K562 (cell line): ENCODE data around the gene CDCA7. TPM values are rescaled to one million over a fixed set of nuclear protein-coding genes. Genes with fewer than 3 reads are reported as not detected.

Experiments
- ATAC-seq: fragments of 200-7000 bp; cut with Tn5 transposase; 3 replicates; pipeline ENCODE4 v1.9.1; 2020; ENCODE audit warnings: moderate library complexity
- BruUV-seq: library from RNA; stranded (reverse); fragments of 400-500 nt; replicated peaks from 2 replicates; lab custom pipeline; 2021; lab: Mats Ljungman, UMichigan
- CTCF ChIA-PET: fragments of 300-600 bp; formaldehyde crosslinking; extraction: SDS; loops from one replicate; lab custom pipeline; 2021; ENCODE audit warnings: low intra/inter-chr PET ratio; lab: Yijun Ruan, JAX
- POLR2A ChIA-PET: fragments of 300-600, 350-650 bp; sonication (Branson Sonifier 250); formaldehyde crosslinking; extraction: SDS; loops from one replicate; lab custom pipeline; 2021; ENCODE audit warnings: antibody characterized with exemption, inconsistent platforms; lab: Yijun Ruan, JAX
- DNase-seq, 4 experiments: peaks; one replicate each; pipeline versions ENCODE4 v3.0.0 to v3.0.0-alpha.2; 2011 to 2018; ENCODE audit warnings: low spot score in 3 of 4, mixed read lengths in 3 of 4; ENCODE audit errors: extremely low read depth in 1 of 4
- FAIRE-seq: peaks from 2 replicates; lab custom pipeline; 2011; peaks lifted over from hg19 to GRCh38; lab: Jason Lieb, UNC
- H2AFZ ChIP-seq: 2 replicates; pipeline ENCODE4 v1.6.0; 2011; ENCODE audit warnings: low read depth, low read length, control low read depth, inconsistent platforms
- H3K27ac ChIP-seq: fragments of 200-600 bp; 3 replicates; pipeline ENCODE4 v1.8.0; 2011; ENCODE audit warnings: low read depth, mild to moderate bottlenecking, control low read depth, inconsistent platforms, low read length, moderate library complexity, mixed read lengths; ENCODE audit errors: extremely low read depth
- H3K27me3 ChIP-seq, 2 experiments: fragments of 300-600 bp in 1 of 2; 2 replicates in 1 of 2; 3 replicates in 1 of 2; pipeline versions ENCODE4 v1.6.0 to v1.8.0; 2011; ENCODE audit warnings: inconsistent platforms in 2 of 2, low read length in 2 of 2, mild to moderate bottlenecking in 1 of 2, mixed read lengths in 1 of 2, moderate library complexity in 1 of 2; ENCODE audit not compliant: control insufficient read depth in 2 of 2, insufficient read depth in 2 of 2
- H3K36me3 ChIP-seq: fragments of 300-600 bp; 3 replicates; pipeline ENCODE4 v1.8.0; 2011; ENCODE audit warnings: mild to moderate bottlenecking, low read length, inconsistent platforms; ENCODE audit not compliant: control insufficient read depth, insufficient read depth
- H3K4me1 ChIP-seq, 2 experiments: fragments of 200-600 bp in 1 of 2; replicated peaks in 1 of 2; 2 replicates in 1 of 2; 3 replicates in 1 of 2; pipeline versions ENCODE4 v1.5.1 to v1.8.0; 2011; ENCODE audit warnings: inconsistent platforms in 2 of 2, low read length in 2 of 2, mild to moderate bottlenecking in 1 of 2, mixed read lengths in 1 of 2, moderate library complexity in 1 of 2; ENCODE audit not compliant: control insufficient read depth in 2 of 2, insufficient read depth in 2 of 2
- H3K4me2 ChIP-seq: 2 replicates; pipeline ENCODE4 v1.6.1; 2011; ENCODE audit warnings: low read length, control low read depth, inconsistent platforms, mixed read lengths; ENCODE audit not compliant: insufficient read depth
- H3K4me3 ChIP-seq: fragments of 200-600 bp; sonication (generic), shearing (Covaris generic); 2 replicates; pipeline ENCODE4 v1.5.1; 2016; ENCODE audit warnings: control low read depth, inconsistent platforms
- H3K79me2 ChIP-seq: fragments of 200-600 bp; 3 replicates; pipeline ENCODE4 v1.8.0; 2011; ENCODE audit warnings: low read length, inconsistent platforms; ENCODE audit not compliant: control insufficient read depth, insufficient read depth
- H3K9ac ChIP-seq, 2 experiments: 2 replicates each; pipeline versions ENCODE4 v1.6.0 to v1.6.1; 2011; ENCODE audit warnings: low read depth in 2 of 2, low read length in 2 of 2, control low read depth in 1 of 2, inconsistent platforms in 1 of 2, mild to moderate bottlenecking in 1 of 2, mixed read lengths in 1 of 2; ENCODE audit not compliant: insufficient read depth in 1 of 2
- H3K9me1 ChIP-seq: one replicate; pipeline ENCODE4 v1.6.0; 2011; ENCODE audit warnings: inconsistent platforms, mild to moderate bottlenecking, low read length, moderate library complexity; ENCODE audit not compliant: control insufficient read depth, insufficient read depth
- H3K9me3 ChIP-seq: replicated peaks from 2 replicates; pipeline ENCODE4 v1.5.1; 2011; ENCODE audit warnings: low read depth, low read length, inconsistent platforms; ENCODE audit not compliant: control insufficient read depth, insufficient read depth
- H4K20me1 ChIP-seq: replicated peaks from 2 replicates; pipeline ENCODE4 v1.6.1; 2011; ENCODE audit warnings: low read length, inconsistent platforms, mixed read lengths; ENCODE audit not compliant: control insufficient read depth, insufficient read depth
- C11orf30 ChIP-seq: fragments of 450-650 bp; IDR thresholded peaks from 2 replicates; pipeline ENCODE4 v1.6.1; 2016; ENCODE audit warnings: low read depth, mild to moderate bottlenecking
- HDAC6 ChIP-seq: IDR thresholded peaks from 2 replicates; pipeline ENCODE4 v1.6.1; 2012; ENCODE audit warnings: low read depth, mild to moderate bottlenecking, control low read depth, inconsistent platforms, low read length, moderate library complexity
- HMG20A ChIP-seq: fragments of 450-650 bp; formaldehyde crosslinking; conservative IDR thresholded peaks from 2 replicates; pipeline ENCODE4 v1.4.0; 2020; ENCODE audit warnings: mild to moderate bottlenecking, mixed read lengths
- MBD1 ChIP-seq: fragments of 250-450 bp; sonication (Bioruptor Pico); IDR thresholded peaks from 2 replicates; pipeline ENCODE4 v1.8.0; 2022; ENCODE audit warnings: inconsistent platforms
- PCBP1 ChIP-seq: fragments of 200-400 bp; formaldehyde crosslinking; IDR thresholded peaks from 2 replicates; pipeline ENCODE4 v1.6.1; 2018; ENCODE audit warnings: mild to moderate bottlenecking, low read depth, low read length; ENCODE audit not compliant: poor library complexity, severe bottlenecking
- SMAD1 ChIP-seq: fragments of 150-350 bp; IDR thresholded peaks from 2 replicates; pipeline ENCODE4 v1.6.1; 2014; ENCODE audit warnings: low read length, low read depth; ENCODE audit not compliant: partially characterized antibody
- SP1 ChIP-seq: sonication (generic); formaldehyde crosslinking; IDR thresholded peaks from 2 replicates; pipeline ENCODE4 v1.8.1; 2022; ENCODE audit warnings: mild to moderate bottlenecking, missing genetic modification reagents
- SRSF9 ChIP-seq: fragments of 200-400 bp; formaldehyde crosslinking; IDR thresholded peaks from 2 replicates; pipeline ENCODE4 v1.6.1; 2017; ENCODE audit warnings: low read depth, low read length, borderline replicate concordance
- ZNF384 ChIP-seq: IDR thresholded peaks from 2 replicates; pipeline ENCODE4 v1.6.1; 2012; ENCODE audit warnings: low read depth, low read length, improper control_type of control experiment
- ZNF57 ChIP-seq: fragments of 450-650 bp; formaldehyde crosslinking; IDR thresholded peaks from 2 replicates; pipeline ENCODE4 v1.4.0; 2020; ENCODE audit warnings: mild to moderate bottlenecking, moderate library complexity
- WGBS: fragments of 100-300 bp; shearing (Covaris generic); methylation state at CpG from one replicate; pipeline ENCODE4 v1.1.6; 2016; ENCODE audit warnings: low coverage, mixed read lengths; ENCODE audit not compliant: insufficient coverage; ENCODE audit errors: missing lambda C conversion rate; 5-methylcytosine and 5-hydroxymethylcytosine counted together
- in situ Hi-C: fragments of 300-500 bp; cut with MboI; formaldehyde crosslinking; loops from 4 replicates; pipeline ENCODE4 v1.15.0; 2018; ENCODE audit warnings: inconsistent platforms, mixed read lengths
- intact Hi-C: fragments of 100-400 bp; cut with micrococcal nuclease; formaldehyde crosslinking; loops from 2 replicates; pipeline ENCODE4 v1.14.2; 2022
- polyA plus RNA-seq, 8 experiments: library from polyadenylated mRNA; depleted of rRNA in 4 of 8; stranded (reverse) in 5 of 8; unstranded in 3 of 8; fragments of >200 nt; fragmentation: Nextera tagmentation in 2 of 8; fragmentation: Illumina TruSeq in 1 of 8; extraction: Ambion mirVana in 2 of 8; extraction: Trizol in 1 of 8; gene quantifications; 2 replicates each; pipeline versions ENCODE4 v1.2.1 to v1.2.3, GENCODE V29; 2011 to 2014; ENCODE audit warnings: inconsistent platforms in 1 of 8, missing spikeins in 1 of 8
- total RNA-seq, 7 experiments: library from RNA; depleted of rRNA in 6 of 7; stranded (reverse); fragments of >200 nt in 6 of 7; fragmentation: Illumina TruSeq in 2 of 7; extraction: Trizol in 2 of 7; gene quantifications; 2 replicates each; pipeline versions ENCODE4 v1.2.1 to v1.2.3, GENCODE V29; 2011 to 2021; ENCODE audit warnings: low replicate concordance in 1 of 7
- TF ChIP-seq, protein P1 (sequence below): fragments of 250-450 bp; sonication (Bioruptor Pico); IDR thresholded peaks from 2 replicates; pipeline ENCODE4 v1.5.0; 2020; ENCODE audit warnings: mild to moderate bottlenecking

The CDCA7 gene
- total and polyA plus RNA-seq, 9 of the 15 experiments (the other 6 are each of a cell fraction or from before 2014, with no cell fraction given), result 28.5 to 122 (median 51.0) TPM

DNA sequence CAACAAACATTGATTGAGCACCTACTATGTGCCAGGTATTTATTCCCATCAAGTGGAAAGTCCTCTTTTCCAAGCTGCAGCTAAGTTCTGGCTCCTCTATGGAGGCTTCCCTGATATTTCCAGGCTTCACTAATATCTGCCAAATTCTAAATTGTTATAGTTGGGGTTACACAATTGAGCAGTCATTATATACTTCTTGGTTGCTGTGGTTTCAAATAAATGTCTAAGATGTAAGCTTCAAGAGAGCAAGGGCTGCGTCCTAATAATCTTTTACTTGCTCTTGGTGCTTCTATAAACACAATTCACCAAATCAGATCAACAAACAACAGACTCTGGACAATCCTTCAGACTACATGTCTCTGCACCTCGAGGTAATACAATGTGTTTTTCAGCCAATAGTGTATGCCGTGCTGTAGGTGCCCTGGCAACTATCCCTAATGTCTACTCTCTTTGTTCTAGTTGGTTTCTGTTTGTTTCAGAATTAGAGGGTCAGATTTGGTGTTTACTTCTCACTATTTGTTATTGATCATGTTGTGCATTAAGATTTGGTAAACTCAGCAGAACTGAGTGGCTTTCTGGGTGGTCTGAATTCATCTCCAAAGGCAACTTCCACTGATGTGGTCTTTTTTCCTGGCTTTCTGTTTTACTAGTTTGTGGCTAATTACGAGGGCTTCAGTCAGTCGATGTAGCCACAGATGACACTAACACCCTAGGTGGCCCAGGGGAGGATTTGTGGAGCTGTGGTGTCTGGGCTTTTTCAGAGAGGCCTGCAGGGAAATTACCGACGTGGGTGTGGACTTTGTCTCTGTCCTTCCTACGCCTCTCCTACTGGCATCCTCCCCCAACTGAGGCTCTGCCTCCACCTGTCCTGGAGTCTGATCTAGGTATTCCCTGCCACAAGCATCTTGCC lies 50.4 kb downstream of the CDCA7 start:
- Histone ChIP-seq H3K79me2 (no peaks in the 10 kb centered on the region), H2AFZ (no peak overlapping the region), H3K4me3 (no peak overlapping the region), H3K27ac (no peak overlapping the region), H3K4me2 (no peak overlapping the region), H3K27me3 (peaks cover 23 to 46% of the 10 kb centered on the region in 2 experiments), H4K20me1 (no peaks in the 10 kb centered on the region), H3K9ac (no peak overlapping the region), H3K4me1 (no peaks in the 10 kb centered on the region), H3K9me3 (no peaks in the 10 kb centered on the region), H3K36me3 (no peaks in the 10 kb centered on the region), H3K9me1 (no peaks in the 10 kb centered on the region)
- TF ChIP-seq C11orf30 (0 out of 2 replicates have a peak, but pooled peaks have one; percentile 5), PCBP1 (no peak)
- ATAC-seq (no peak), DNase-seq (no peak), FAIRE-seq (no peak)
- BruUV-seq, result no TSS peak
- 0% methylated on average over 8 of the region's 8 CpGs for WGBS
- POLR2A ChIA-PET, result interaction anchor here (0.6 kb wide), 1 partner anchor 314 kb away, joined by 3 read pairs; no protein-coding TSS in a partner anchor
- intact Hi-C loops (loop anchor here (5.0 kb wide), 1 partner anchor 647 kb away; no protein-coding TSS in a partner anchor), in situ Hi-C loops (loop anchor here (5.0 kb wide), 1 partner anchor 942 kb away; no protein-coding TSS in a partner anchor)
- CTCF ChIA-PET, result no interaction called here

DNA sequence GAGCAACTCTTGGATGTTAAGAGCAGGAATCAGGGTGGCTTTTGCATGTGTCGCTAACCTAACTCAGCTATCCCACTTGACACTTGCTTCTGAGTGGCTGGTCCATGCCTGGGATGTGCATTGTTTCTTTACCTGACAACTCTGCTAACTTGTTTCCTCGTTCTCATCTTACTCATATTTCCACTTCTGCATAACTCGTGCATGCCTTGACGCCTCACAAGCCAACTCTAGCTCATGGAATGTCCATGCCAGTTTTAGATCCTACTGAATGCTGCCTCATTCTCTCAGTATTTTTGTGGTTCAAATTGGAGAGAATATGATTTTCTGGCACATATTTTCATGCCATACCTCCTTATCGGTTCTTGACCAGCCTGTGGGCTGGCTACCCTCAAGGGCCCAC lies 52.5 kb downstream of the CDCA7 start:
- no peak for DNase-seq
- no peak for FAIRE-seq
- Histone ChIP-seq H3K4me1 (no peaks in the 10 kb centered on the region), H2AFZ (no peak overlapping the region), H3K79me2 (no peaks in the 10 kb centered on the region), H3K4me2 (no peak overlapping the region), H3K36me3 (no peaks in the 10 kb centered on the region), H3K9me3 (no peaks in the 10 kb centered on the region), H3K9me1 (no peaks in the 10 kb centered on the region), H3K9ac (no peak overlapping the region), H3K27ac (no peak overlapping the region), H4K20me1 (no peaks in the 10 kb centered on the region), H3K4me3 (no peak overlapping the region), H3K27me3 (peaks cover 22 to 42% of the 10 kb centered on the region in 2 experiments)
- no peak for ATAC-seq
- in situ Hi-C loops, result no loop called here
- intact Hi-C loops, result no loop called here
- 0% methylated on average over 5 of the region's 5 CpGs for WGBS
- ChIA-PET CTCF (no interaction called here), POLR2A (no interaction called here)
- BruUV-seq, result no TSS peak
- TF ChIP-seq, protein P1, sequence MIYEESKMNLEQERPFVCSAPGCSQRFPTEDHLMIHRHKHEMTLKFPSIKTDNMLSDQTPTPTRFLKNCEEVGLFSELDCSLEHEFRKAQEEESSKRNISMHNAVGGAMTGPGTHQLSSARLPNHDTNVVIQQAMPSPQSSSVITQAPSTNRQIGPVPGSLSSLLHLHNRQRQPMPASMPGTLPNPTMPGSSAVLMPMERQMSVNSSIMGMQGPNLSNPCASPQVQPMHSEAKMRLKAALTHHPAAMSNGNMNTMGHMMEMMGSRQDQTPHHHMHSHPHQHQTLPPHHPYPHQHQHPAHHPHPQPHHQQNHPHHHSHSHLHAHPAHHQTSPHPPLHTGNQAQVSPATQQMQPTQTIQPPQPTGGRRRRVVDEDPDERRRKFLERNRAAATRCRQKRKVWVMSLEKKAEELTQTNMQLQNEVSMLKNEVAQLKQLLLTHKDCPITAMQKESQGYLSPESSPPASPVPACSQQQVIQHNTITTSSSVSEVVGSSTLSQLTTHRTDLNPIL (CRISPR knock-in tag), result no peak
- no peak for TF ChIP-seq ZNF57 (CRISPR knock-in tag)
- TF ChIP-seq HMG20A (CRISPR knock-in tag), result no peak
- TF ChIP-seq ZNF384, result no peak
- no peak for TF ChIP-seq SMAD1
- TF ChIP-seq HDAC6, result no peak
- TF ChIP-seq MBD1 (CRISPR knock-in tag), result no peak
- TF ChIP-seq C11orf30, result no peak
- no peak for TF ChIP-seq SP1
- TF ChIP-seq SRSF9, result no peak
